NCI-H345 (cell line): Measurements from ENCODE around the gene UVSSA.

Experiments
- DNase-seq: peaks from one replicate; lab custom pipeline; 2025; lab: John Stamatoyannopoulos, UW

Gene UVSSA

DNA sequence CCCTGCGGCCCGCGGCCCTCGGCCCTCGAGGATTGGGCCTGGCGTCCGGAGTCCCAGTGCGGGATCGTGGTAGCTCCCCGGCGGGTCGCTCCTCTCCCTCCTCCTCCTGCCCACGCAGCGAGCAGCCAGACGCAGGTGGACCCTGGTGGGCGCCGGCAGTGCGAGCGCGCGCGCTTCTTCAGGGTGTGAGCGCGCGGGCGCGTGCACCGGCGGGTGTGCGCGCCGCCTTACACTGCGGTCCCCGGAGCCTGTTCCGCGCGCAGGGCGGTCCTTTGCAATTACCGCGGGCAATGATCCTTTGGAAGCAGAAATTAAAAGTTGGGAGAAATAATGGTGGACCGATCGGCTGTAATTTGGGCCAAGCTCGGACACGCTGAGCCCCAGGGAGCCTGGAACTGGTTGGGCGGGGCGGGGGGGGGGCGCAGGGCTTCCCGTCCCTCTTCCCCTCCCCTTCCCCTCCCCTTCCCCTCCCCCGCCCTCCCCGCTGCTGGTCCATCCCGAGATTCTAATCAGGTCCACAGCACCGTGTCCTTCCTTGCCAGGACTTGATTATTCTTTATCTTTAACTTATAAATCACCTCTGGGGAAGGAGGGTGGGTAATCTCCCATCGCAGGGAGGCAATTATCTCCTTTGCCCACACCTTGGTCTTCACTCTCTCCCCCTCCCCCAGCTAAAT is 60.8 kb downstream of the UVSSA start:
- no peak for DNase-seq

GRCh38 chr4:1408418-1408817 is 61.4 kb downstream of the UVSSA start:
- DNase-seq, result no peak

DNA sequence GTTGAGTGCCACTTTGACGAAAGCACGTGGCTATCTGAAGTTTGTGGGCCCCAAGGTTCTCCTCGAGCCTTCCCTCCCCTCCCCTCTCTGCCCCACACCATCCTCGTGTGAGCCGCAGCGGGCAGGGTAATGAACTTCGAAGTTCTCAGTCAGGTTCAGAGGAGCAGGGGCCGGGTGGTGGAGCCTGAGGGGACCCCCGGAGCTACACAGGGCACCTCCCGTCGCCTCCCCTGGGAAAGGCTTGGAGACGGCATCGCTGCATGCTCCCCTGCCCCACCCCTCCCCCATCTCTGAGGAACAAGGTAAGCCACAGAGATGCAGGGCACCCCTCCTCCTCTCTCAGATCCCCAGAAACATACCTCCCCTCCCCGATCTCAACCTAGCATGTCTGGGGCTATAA is 62.1 kb downstream of the UVSSA start:
- DNase-seq, result no peak

- DNase-seq, result no peak
Measured at GRCh38 chr4:1409491-1410425, 62.8 kb downstream of the UVSSA start.

- DNase-seq, result no peak
Measured at GRCh38 chr4:1410491-1411325, 63.7 kb downstream of the UVSSA start.

GRCh38 chr4:1411436-1412375 is 64.7 kb downstream of the UVSSA start:
- no peak for DNase-seq

DNA sequence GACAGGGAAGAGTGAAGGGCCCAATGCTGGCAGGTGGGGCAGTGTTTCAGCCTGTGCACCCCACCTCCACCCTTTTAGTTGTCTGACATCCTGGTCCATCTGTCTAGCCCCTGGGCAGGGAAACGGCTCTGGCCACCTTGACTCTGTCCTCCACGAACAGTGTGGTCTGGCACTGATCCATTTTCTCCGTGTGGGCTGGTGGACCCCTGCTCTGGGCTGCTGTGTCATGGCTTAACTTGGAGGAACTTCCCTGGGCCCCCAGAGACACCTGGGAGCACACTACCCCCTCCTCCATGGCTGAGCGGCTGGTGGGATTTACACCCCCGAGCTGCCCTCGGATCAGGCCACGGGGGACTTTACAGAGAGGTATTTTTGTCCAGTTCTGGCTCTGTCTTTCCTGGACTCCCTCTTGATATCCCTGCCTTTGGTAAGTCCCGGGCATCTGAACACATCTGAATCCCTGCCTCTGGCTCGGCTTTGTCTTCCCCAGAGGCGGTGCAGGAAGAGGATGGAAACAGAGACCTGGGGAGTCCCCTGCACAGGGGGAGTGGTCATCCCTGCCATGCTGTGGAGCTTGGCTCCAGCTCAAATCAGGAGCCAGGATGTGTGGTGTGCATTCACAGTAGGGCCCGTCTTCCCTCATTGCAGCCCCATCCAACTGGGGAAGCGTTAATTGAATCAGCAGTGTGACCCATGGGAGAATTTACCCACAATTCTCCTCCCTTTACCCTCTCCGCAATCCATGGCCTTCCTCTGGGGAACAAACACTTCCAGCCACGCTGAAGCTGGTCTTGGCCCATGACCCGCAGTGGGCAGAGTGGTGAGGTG is 65.6 kb downstream of the UVSSA start:
- DNase-seq, result no peak

GRCh38 chr4:1413204-1413663 is 66.2 kb downstream of the UVSSA start:
- DNase-seq, result no peak

- DNase-seq, result no peak
Measured at GRCh38 chr4:1413687-1414479, 66.9 kb downstream of the UVSSA start.

DNA sequence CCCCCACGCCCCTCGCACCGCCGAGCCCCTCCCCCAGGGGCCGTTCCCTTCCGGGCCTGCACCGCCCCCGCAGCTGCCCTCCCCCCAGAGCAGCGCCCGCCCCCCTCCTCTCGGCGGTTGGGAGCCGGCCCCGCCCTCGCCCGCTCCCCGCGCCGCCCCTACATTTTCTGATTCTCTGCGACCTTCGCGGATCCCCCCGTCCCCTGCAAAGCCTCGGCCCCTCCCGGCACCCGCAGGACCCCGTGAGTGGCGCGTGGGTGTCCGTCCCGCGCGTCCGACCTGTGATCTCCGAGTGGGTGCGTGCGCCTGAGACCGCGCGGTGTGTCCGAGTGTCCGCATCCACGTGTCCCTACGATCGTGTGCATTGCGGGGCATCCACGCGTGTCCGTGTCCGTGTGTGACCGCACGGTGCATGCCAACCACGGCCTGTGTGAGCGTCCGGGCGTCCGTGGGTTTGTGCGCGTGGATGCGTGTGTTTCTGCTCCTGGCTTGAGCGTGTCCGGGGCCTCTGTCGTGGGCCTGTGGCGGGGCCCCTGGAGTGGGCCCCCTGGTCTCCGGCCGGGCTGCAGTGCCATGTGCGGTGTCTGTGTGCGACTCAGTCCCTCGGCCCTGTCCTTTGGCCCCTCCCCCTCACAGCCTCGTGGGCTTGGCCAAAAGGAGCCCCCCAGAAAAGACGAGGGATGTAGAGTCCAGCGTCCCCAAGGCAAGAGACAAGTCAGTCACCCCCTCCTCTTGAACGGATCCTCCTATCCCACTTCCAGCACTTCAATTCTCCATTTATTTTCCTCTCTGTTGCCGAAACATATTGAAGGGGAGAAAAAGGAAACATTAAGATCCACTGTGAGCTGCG is 68.0 kb downstream of the UVSSA start:
- DNase-seq, result no peak

DNA sequence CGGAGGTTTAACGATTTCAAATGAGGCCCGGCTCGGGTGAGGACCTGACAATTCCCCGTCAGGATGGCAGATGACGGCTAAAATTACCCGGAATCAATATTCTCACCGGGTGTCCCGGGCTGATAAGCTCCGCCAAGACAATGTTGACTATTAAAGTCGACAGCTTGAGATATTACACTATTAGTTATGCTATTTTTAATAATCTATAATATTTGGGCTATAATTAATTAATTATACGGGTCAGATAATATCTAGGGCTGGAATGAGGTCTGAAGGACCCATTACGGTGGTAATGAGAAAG is 68.6 kb downstream of the UVSSA start:
- DNase-seq, result no peak

- DNase-seq, result no peak
Measured at GRCh38 chr4:1416051-1416947, 69.3 kb downstream of the UVSSA start.

DNA sequence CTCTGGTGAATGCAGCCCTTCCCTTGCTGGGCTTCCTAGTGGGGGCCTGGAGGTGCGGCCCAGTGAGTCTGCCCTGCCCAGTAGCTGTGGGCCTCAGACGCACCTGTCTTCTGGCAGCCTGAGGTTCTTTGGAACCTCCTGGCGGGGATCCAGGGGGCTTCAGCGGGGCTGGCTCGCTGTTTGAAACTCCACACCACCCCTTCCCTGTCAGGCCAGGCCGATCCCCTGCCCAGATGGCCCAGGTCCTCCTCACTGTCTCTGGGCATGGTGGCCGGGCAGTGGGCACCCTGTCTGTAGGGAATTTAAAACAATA is 69.9 kb downstream of the UVSSA start:
- no peak for DNase-seq

DNA sequence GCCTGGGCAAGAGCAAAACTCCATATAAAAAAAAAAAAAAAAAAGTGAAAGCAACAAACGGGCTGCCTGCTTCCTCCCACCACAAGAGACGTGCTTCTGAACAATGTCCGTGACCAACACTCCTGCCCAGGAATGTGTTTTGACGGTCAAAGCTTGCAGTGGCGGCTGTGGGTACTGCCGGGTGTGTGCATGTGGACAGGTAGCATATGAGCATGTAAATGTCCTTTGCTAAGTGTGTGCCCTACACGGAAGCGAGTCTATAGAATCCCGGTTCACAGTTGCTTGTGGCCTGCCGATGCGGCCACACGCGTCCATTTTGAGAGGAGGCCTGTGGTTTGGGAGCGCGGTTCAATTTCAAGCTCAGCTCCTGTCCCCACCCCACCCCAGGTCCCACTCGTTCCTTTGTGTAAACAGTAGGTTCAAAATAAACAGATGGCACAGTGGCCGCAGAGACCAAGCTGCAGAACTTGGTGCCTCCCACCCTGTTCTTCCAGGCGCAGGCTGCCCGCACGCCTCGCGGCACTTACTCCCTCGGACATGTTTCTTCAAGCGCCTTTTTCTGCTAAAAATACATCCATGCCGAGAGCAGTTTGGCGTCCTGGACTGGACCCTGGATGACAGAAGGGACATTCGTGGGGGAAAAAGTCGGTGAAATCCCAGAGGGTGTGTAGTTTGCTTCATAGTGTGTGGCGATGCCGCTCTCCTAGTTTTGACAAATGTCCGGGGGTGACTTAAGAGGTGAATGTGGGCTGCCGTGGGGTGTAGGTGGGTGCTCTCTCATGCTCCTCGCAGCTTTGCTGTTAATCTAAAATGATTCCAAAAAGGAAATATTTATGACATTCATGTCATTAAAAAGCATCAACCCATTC is 70.7 kb downstream of the UVSSA start:
- no peak for DNase-seq

GRCh38 chr4:1418494-1419285 is 71.7 kb downstream of the UVSSA start:
- DNase-seq, result no peak

- DNase-seq, result no peak
Measured at GRCh38 chr4:1419708-1420107, 72.7 kb downstream of the UVSSA start.
